HL-60 (cell line): ENCODE measurements around the gene MICAL2. TPM values are rescaled to one million over a fixed set of nuclear protein-coding genes. Genes with fewer than 3 reads are reported as not detected.

Source experiments
- DNase-seq, 2 experiments: peaks; one replicate each; pipeline ENCODE4 v3.0.0-alpha.2; 2010 to 2020; ENCODE audit warnings: low read depth in 1 of 2, low spot score in 1 of 2
- H3K27ac ChIP-seq: fragments of 250-450 bp; sonication (Bioruptor Pico); replicated peaks from 2 replicates; pipeline ENCODE4 v1.5.1; 2020; ENCODE audit warnings: mild to moderate bottlenecking, moderate library complexity
- H3K27me3 ChIP-seq: fragments of 250-450 bp; sonication (Bioruptor Pico); 2 replicates; pipeline ENCODE4 v1.5.1; 2021; ENCODE audit warnings: mild to moderate bottlenecking, moderate library complexity; ENCODE audit not compliant: insufficient read depth, poor library complexity, severe bottlenecking
- H3K4me3 ChIP-seq: replicated peaks from 2 replicates; pipeline ENCODE4 v1.5.1; 2011; ENCODE audit warnings: mild to moderate bottlenecking, control low read depth, low read length; ENCODE audit not compliant: insufficient read depth
- CTCF ChIP-seq: IDR thresholded peaks from one replicate; pipeline ENCODE4 v1.5.1; 2011; ENCODE audit warnings: low read length, control low read depth, inconsistent platforms; ENCODE audit not compliant: insufficient read depth
- GABPA ChIP-seq: IDR thresholded peaks from 2 replicates; pipeline ENCODE4 v1.6.1; 2012; ENCODE audit warnings: low read depth
- POLR2AphosphoS5 ChIP-seq: IDR thresholded peaks from 2 replicates; pipeline ENCODE4 v1.6.1; 2012; ENCODE audit warnings: low read depth
- REST ChIP-seq: IDR thresholded peaks from 2 replicates; pipeline ENCODE4 v1.6.1; 2012; ENCODE audit warnings: low read depth; ENCODE audit not compliant: insufficient replicate concordance
- SPI1 ChIP-seq: IDR thresholded peaks from 2 replicates; pipeline ENCODE4 v1.6.1; 2012; ENCODE audit warnings: low read depth, mild to moderate bottlenecking, borderline replicate concordance
- microRNA-seq: library from miRNA; unstranded; fragments of <30 nt; microRNA quantifications from one replicate; pipeline ENCODE4, GENCODE V29; 2018

Gene MICAL2

GRCh38 chr11:12312132-12312531 lies 201.7 kb downstream of the MICAL2 start:
- Histone ChIP-seq H3K27ac (no peak overlapping the region), H3K27me3 (no peaks in the 10 kb centered on the region), H3K4me3 (no peak overlapping the region)
- DNase-seq = no peak
- TF ChIP-seq REST = no peak
- TF ChIP-seq POLR2AphosphoS5 = no peak
- TF ChIP-seq SPI1 = no peak
- no peak for TF ChIP-seq CTCF
- TF ChIP-seq GABPA = no peak

Small RNA genes within 50 kb of the gene (microRNA-seq; reads per million reads assigned to microRNA genes)
- not detected for gene MIR6124
